ENCODE measurements around the gene ACTR2.

GRCh38 chr2:65281627-65282351 is 54.2 kb downstream of the ACTR2 start:
- TF ChIP-seq, protein P1, sequence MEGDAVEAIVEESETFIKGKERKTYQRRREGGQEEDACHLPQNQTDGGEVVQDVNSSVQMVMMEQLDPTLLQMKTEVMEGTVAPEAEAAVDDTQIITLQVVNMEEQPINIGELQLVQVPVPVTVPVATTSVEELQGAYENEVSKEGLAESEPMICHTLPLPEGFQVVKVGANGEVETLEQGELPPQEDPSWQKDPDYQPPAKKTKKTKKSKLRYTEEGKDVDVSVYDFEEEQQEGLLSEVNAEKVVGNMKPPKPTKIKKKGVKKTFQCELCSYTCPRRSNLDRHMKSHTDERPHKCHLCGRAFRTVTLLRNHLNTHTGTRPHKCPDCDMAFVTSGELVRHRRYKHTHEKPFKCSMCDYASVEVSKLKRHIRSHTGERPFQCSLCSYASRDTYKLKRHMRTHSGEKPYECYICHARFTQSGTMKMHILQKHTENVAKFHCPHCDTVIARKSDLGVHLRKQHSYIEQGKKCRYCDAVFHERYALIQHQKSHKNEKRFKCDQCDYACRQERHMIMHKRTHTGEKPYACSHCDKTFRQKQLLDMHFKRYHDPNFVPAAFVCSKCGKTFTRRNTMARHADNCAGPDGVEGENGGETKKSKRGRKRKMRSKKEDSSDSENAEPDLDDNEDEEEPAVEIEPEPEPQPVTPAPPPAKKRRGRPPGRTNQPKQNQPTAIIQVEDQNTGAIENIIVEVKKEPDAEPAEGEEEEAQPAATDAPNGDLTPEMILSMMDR (IDR thresholded peaks at IDR 0.05), result no peak
- no peak for TF ChIP-seq POLR2A (IDR thresholded peaks at IDR 0.05)

Data from Peyer's patch (tissue), 4 donors.